H1 (cell line): Measurements from ENCODE around the gene PAFAH1B1. TPM values are rescaled to one million over a fixed set of nuclear protein-coding genes. Genes with fewer than 3 reads are reported as not detected.

ENCODE experiments used
- CTCF ChIA-PET: fragments of 300-600 bp; sonication (Branson Sonifier 250); formaldehyde crosslinking; loops from one replicate; lab custom pipeline; 2021; ENCODE audit not compliant: partially characterized antibody; lab: Charles Lee
- POLR2A ChIA-PET: fragments of 300-600 bp; sonication (Branson Sonifier 250); formaldehyde crosslinking; loops from one replicate; lab custom pipeline; 2021; ENCODE audit warnings: inconsistent platforms; ENCODE audit not compliant: partially characterized antibody; lab: Charles Lee
- DNase-seq, 2 experiments: peaks; one replicate each; pipeline versions ENCODE4 v3.0.0 to v3.0.0-alpha.2; 2010 to 2022; ENCODE audit warnings: low spot score in 2 of 2, low read depth in 1 of 2, mixed read lengths in 1 of 2
- FAIRE-seq: peaks from 2 replicates; lab custom pipeline; 2011; peaks lifted over from hg19 to GRCh38; lab: Jason Lieb, UNC
- H2AFZ ChIP-seq: 2 replicates; pipeline ENCODE4 v1.8.1; 2012; ENCODE audit warnings: low read length, inconsistent platforms
- H2AK5ac ChIP-seq: 2 replicates; pipeline ENCODE4 v1.6.1; 2013; ENCODE audit warnings: low read depth, low read length
- H2BK120ac ChIP-seq: replicated peaks from 2 replicates; pipeline ENCODE3; 2013; ENCODE audit warnings: low read depth, low read length, inconsistent platforms
- H2BK12ac ChIP-seq: 2 replicates; pipeline ENCODE4 v1.6.1; 2013; ENCODE audit warnings: low read depth, low read length
- H2BK15ac ChIP-seq: 2 replicates; pipeline ENCODE4 v1.6.1; 2013; ENCODE audit warnings: low read length
- H2BK20ac ChIP-seq: 2 replicates; pipeline ENCODE4 v1.6.1; 2013; ENCODE audit warnings: low read length
- H2BK5ac ChIP-seq: 2 replicates; pipeline ENCODE4 v1.6.1; 2013; ENCODE audit warnings: low read depth, low read length
- H3K14ac ChIP-seq: 2 replicates; pipeline ENCODE4 v1.6.1; 2013; ENCODE audit warnings: inconsistent platforms; ENCODE audit not compliant: insufficient read length
- H3K18ac ChIP-seq: 2 replicates; pipeline ENCODE4 v1.6.1; 2013; ENCODE audit warnings: low read length; ENCODE audit errors: extremely low read depth
- H3K23ac ChIP-seq: 2 replicates; pipeline ENCODE4 v1.6.1; 2013; ENCODE audit warnings: inconsistent platforms; ENCODE audit not compliant: insufficient read length
- H3K23me2 ChIP-seq: 2 replicates; pipeline ENCODE4 v1.6.1; 2013; ENCODE audit warnings: low read depth, low read length
- H3K27ac ChIP-seq: 2 replicates; pipeline ENCODE4 v1.6.1; 2011; ENCODE audit warnings: low read depth, low read length, inconsistent platforms
- H3K27me3 ChIP-seq, 4 experiments: replicated peaks in 1 of 4; 1 replicate in 1 of 4; 2 replicates in 3 of 4; pipeline versions ENCODE4 v1.6.1 to v1.8.1; 2011 to 2013; ENCODE audit warnings: low read length in 3 of 4, mild to moderate bottlenecking in 3 of 4, inconsistent platforms in 2 of 4, mixed read lengths in 2 of 4, moderate library complexity in 1 of 4; ENCODE audit not compliant: control insufficient read depth in 3 of 4, insufficient read depth in 3 of 4; ENCODE audit errors: extremely low read depth in 1 of 4
- H3K36me3 ChIP-seq, 4 experiments: 2 replicates each; pipeline versions ENCODE4 v1.6.1 to v1.8.1; 2011 to 2013; ENCODE audit warnings: mild to moderate bottlenecking in 4 of 4, low read length in 3 of 4, moderate library complexity in 2 of 4, control low read depth in 1 of 4, inconsistent platforms in 1 of 4; ENCODE audit not compliant: insufficient read depth in 4 of 4, control insufficient read depth in 2 of 4
- H3K4ac ChIP-seq: replicated peaks from 2 replicates; pipeline ENCODE3; 2013; ENCODE audit warnings: low read length, low read depth, mixed read lengths, inconsistent platforms; ENCODE audit not compliant: insufficient read length
- H3K4me1 ChIP-seq, 4 experiments: replicated peaks in 1 of 4; 1 replicate in 1 of 4; 2 replicates in 3 of 4; pipeline versions ENCODE4 v1.6.1 to v1.8.1; 2011 to 2013; ENCODE audit warnings: low read length in 3 of 4, inconsistent platforms in 2 of 4, mixed read lengths in 1 of 4; ENCODE audit not compliant: insufficient read depth in 4 of 4, control insufficient read depth in 3 of 4
- H3K4me2 ChIP-seq, 2 experiments: 2 replicates each; pipeline versions ENCODE4 v1.6.1 to v1.8.1; 2011 to 2013; ENCODE audit warnings: low read depth in 2 of 2, low read length in 2 of 2, control low read depth in 1 of 2, inconsistent platforms in 1 of 2, mild to moderate bottlenecking in 1 of 2; ENCODE audit not compliant: insufficient read depth in 1 of 2
- H3K4me3 ChIP-seq, 4 experiments: fragments of 200-600, 300-600 bp in 1 of 4; sonication (generic), shearing (Covaris generic), sonication (Bioruptor Twin) in 1 of 4; 2 replicates each; pipeline versions ENCODE4 v1.5.1 to v1.8.1; 2011 to 2016; ENCODE audit warnings: low read length in 4 of 4, low read depth in 3 of 4, control low read depth in 2 of 4, inconsistent platforms in 2 of 4, mild to moderate bottlenecking in 2 of 4, mixed read lengths in 1 of 4, moderate library complexity in 1 of 4; ENCODE audit not compliant: insufficient read depth in 2 of 4; ENCODE audit errors: extremely low read depth in 1 of 4
- H3K56ac ChIP-seq: replicated peaks from 2 replicates; pipeline ENCODE3; 2013; ENCODE audit warnings: low read depth, mild to moderate bottlenecking, mixed read lengths, low read length, inconsistent platforms; ENCODE audit not compliant: insufficient read length
- H3K79me1 ChIP-seq: 2 replicates; pipeline ENCODE4 v1.6.1; 2013; ENCODE audit warnings: low read depth, low read length, control low read depth
- H3K79me2 ChIP-seq, 2 experiments: 2 replicates each; pipeline versions ENCODE4 v1.6.1 to v1.8.1; 2012 to 2013; ENCODE audit warnings: low read length in 2 of 2, mild to moderate bottlenecking in 2 of 2, inconsistent platforms in 1 of 2; ENCODE audit not compliant: insufficient read depth in 2 of 2, control insufficient read depth in 1 of 2
- H3K9ac ChIP-seq, 4 experiments: replicated peaks in 1 of 4; 1 replicate in 1 of 4; 2 replicates in 3 of 4; pipeline versions ENCODE4 v1.6.1 to v1.8.1; 2011 to 2013; ENCODE audit warnings: low read depth in 3 of 4, low read length in 3 of 4, control low read depth in 2 of 4, mild to moderate bottlenecking in 2 of 4, moderate library complexity in 2 of 4, inconsistent platforms in 1 of 4; ENCODE audit errors: extremely low read depth in 1 of 4
- H3K9me3 ChIP-seq, 2 experiments: 2 replicates each; pipeline versions ENCODE4 v1.6.1 to v1.8.1; 2012 to 2013; ENCODE audit warnings: mild to moderate bottlenecking in 2 of 2, moderate library complexity in 2 of 2, control low read depth in 1 of 2, inconsistent platforms in 1 of 2, low read depth in 1 of 2, low read length in 1 of 2, mixed read lengths in 1 of 2; ENCODE audit not compliant: insufficient read depth in 2 of 2
- H4K20me1 ChIP-seq, 2 experiments: replicated peaks in 1 of 2; 2 replicates each; pipeline versions ENCODE3 to v1.8.1; 2011 to 2013; ENCODE audit warnings: inconsistent platforms in 2 of 2, low read length in 2 of 2, mild to moderate bottlenecking in 1 of 2; ENCODE audit not compliant: insufficient read depth in 2 of 2, control insufficient read depth in 1 of 2
- H4K5ac ChIP-seq: 2 replicates; pipeline ENCODE4 v1.6.1; 2013; ENCODE audit warnings: low read length, low read depth, mixed read lengths, inconsistent platforms; ENCODE audit not compliant: insufficient read length
- H4K8ac ChIP-seq: 2 replicates; pipeline ENCODE4 v1.8.0; 2013; ENCODE audit warnings: mild to moderate bottlenecking, moderate library complexity, low read length, inconsistent platforms; ENCODE audit not compliant: insufficient read depth; ENCODE audit errors: extremely low read depth
- H4K91ac ChIP-seq: replicated peaks from 2 replicates; pipeline ENCODE3; 2013; ENCODE audit warnings: low read length, mixed read lengths, inconsistent platforms; ENCODE audit not compliant: insufficient read length
- BRCA1 ChIP-seq: IDR thresholded peaks from 2 replicates; pipeline ENCODE4 v1.6.1; 2012; ENCODE audit warnings: low read depth, low read length, improper control_type of control experiment
- CHD1 ChIP-seq: IDR thresholded peaks from 2 replicates; pipeline ENCODE4 v1.6.1; 2012; ENCODE audit warnings: low read depth, low read length, improper control_type of control experiment
- CREB1 ChIP-seq: IDR thresholded peaks from 2 replicates; pipeline ENCODE4 v1.6.1; 2012; ENCODE audit warnings: inconsistent platforms
- EZH2 ChIP-seq: fragments of 200-600 bp; sonication (generic); IDR thresholded peaks from 2 replicates; pipeline ENCODE4 v1.7.1; 2012; ENCODE audit warnings: low read depth, mild to moderate bottlenecking, moderate library complexity, low read length, inconsistent platforms; ENCODE audit not compliant: severe bottlenecking
- FOSL1 ChIP-seq: IDR thresholded peaks from 2 replicates; pipeline ENCODE4 v1.6.1; 2011; ENCODE audit warnings: mild to moderate bottlenecking, low read depth, low read length, moderate library complexity; ENCODE audit not compliant: insufficient read depth
- JUND ChIP-seq: IDR thresholded peaks from 2 replicates; pipeline ENCODE4 v1.6.1; 2011; ENCODE audit warnings: mild to moderate bottlenecking, improper control_type of control experiment, low read length
- KDM4A ChIP-seq: IDR thresholded peaks from one replicate; pipeline ENCODE4 v1.7.1; 2012; ENCODE audit warnings: low read depth, mild to moderate bottlenecking, moderate library complexity, low read length, inconsistent platforms; ENCODE audit not compliant: severe bottlenecking
- POLR2A ChIP-seq, 2 experiments: IDR thresholded peaks; 1 replicate in 1 of 2; 2 replicates in 1 of 2; pipeline ENCODE4 v1.6.1; 2011; ENCODE audit warnings: low read depth in 2 of 2, low read length in 2 of 2, mild to moderate bottlenecking in 2 of 2; ENCODE audit errors: control extremely low read depth in 1 of 2
- RXRA ChIP-seq: IDR thresholded peaks from 2 replicates; pipeline ENCODE4 v1.6.1; 2011; ENCODE audit warnings: low read depth, mild to moderate bottlenecking, low read length, moderate library complexity; ENCODE audit not compliant: insufficient read depth
- SAP30 ChIP-seq: fragments of 300-600 bp; sonication (generic); IDR thresholded peaks from 2 replicates; pipeline ENCODE4 v1.7.1; 2012; ENCODE audit warnings: low read length, moderate library complexity, mild to moderate bottlenecking, inconsistent platforms; ENCODE audit not compliant: insufficient read depth, insufficient replicate concordance
- TAF1 ChIP-seq: IDR thresholded peaks from 2 replicates; pipeline ENCODE4 v1.6.1; 2011; ENCODE audit warnings: mild to moderate bottlenecking, low read depth, low read length
- TAF7 ChIP-seq: optimal IDR thresholded peaks from 2 replicates; pipeline ENCODE3; 2011; ENCODE audit warnings: low read depth, mild to moderate bottlenecking, inconsistent platforms, low read length, moderate library complexity, borderline replicate concordance
- WGBS, 2 experiments: shearing (Covaris generic) in 1 of 2; methylation state at CpG; one replicate each; pipeline versions ENCODE4 v1.1.6 to v1.1.7; 2013 to 2015; ENCODE audit warnings: low lambda C conversion rate in 2 of 2, mixed read lengths in 2 of 2, inconsistent platforms in 1 of 2, low coverage in 1 of 2, missing lambda C conversion rate in 1 of 2; ENCODE audit not compliant: insufficient replicate concordance in 2 of 2, insufficient coverage in 1 of 2, insufficient read length in 1 of 2; ENCODE audit errors: extremely low coverage in 1 of 2, missing lambda C conversion rate in 1 of 2; 5-methylcytosine and 5-hydroxymethylcytosine counted together
- polyA plus RNA-seq, 7 experiments: library from polyadenylated mRNA; depleted of rRNA in 3 of 7; stranded (reverse) in 5 of 7; unstranded in 2 of 7; fragments of >200 nt in 5 of 7; fragments of 200-250 nt in 2 of 7; gene quantifications; 1 replicate in 5 of 7; 2 replicates in 1 of 7; 4 replicates in 1 of 7; pipeline versions ENCODE4 v1.2.1 to v1.2.3, GENCODE V29; 2011 to 2013; ENCODE audit warnings: missing spikeins in 2 of 7, mixed read lengths in 2 of 7
- total RNA-seq: library from RNA; stranded (reverse); fragmentation: NEBNext Ultra II Directional; extraction: Animal tissue kit (Norgen Biotek cat#: 25700); gene quantifications from 2 replicates; pipeline ENCODE4 v1.2.1, GENCODE V29; 2021
- TF ChIP-seq, protein P1 (sequence below): IDR thresholded peaks from 2 replicates; pipeline ENCODE4 v1.6.1; 2012; ENCODE audit warnings: inconsistent platforms

PAFAH1B1 gene
- total and polyA plus RNA-seq, 2 of the 8 experiments (the other 6 are each of a cell fraction or from before 2014, with no cell fraction given): 42.0 to 152 TPM

DNA sequence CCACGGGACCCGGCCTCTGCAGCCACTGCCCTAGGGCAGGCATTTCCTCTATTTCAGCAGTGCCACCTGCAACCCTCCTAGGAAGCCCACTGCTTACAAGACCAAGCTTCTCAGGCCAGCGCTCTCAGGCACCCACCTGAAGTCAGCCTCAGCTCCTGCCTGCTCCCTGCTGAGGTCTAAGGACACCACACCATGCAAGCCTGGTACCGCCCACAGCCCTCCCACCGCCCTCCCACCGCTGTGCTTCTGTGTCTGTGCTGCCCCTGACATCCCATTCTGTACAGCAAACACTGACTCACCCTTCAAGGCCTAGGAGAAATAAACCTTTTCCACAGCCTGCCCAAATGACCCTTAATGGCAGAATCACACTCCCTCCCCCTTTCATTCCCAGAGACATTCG, 111.8 kb downstream of the PAFAH1B1 start:
- 89% methylated on average over 4 of the region's 7 CpGs; no CpG with 5 or more reads in 1 of the 2 experiments for WGBS, 2 experiments
- DNase-seq (no peak), FAIRE-seq (no peak)
- 0 out of 2 replicates have a peak overlapping the region, but pooled peaks have one; percentile 9 for H2BK12ac ChIP-seq
- no peak overlapping the region for H2AFZ ChIP-seq
- peaks cover 0 to 16% (median 10%) of the 10 kb centered on the region in 4 experiments; a peak in 7 of 8 replicates for H3K36me3 ChIP-seq
- no peak overlapping the region for H3K4me2 ChIP-seq
- H2BK120ac ChIP-seq: no peak overlapping the region
- H3K23me2 ChIP-seq: no peaks in the 10 kb centered on the region
- peaks cover 7 to 36% of the 10 kb centered on the region in 2 experiments for H4K20me1 ChIP-seq
- H3K79me1 ChIP-seq: peaks cover 16% of the 10 kb centered on the region
- H2BK15ac ChIP-seq: no peak overlapping the region
- H2BK5ac ChIP-seq: no peak overlapping the region
- CTCF ChIA-PET: interaction anchor here (0.6 to 5.8 kb wide), 7 partner anchors 8 to 303 kb away, joined by 3 to 62 read pairs (median 3); no protein-coding TSS in a partner anchor
- peak overlapping the region; percentile 90; the same call in 1 of the 2 replicates for H2AK5ac ChIP-seq
- H3K27me3 ChIP-seq: peaks cover 0 to 2% (median under 1%) of the 10 kb centered on the region in 4 experiments; a peak in 2 of 7 replicates
- H4K8ac ChIP-seq: peak overlapping the region; percentile 3; the same call in 1 of the 2 replicates
- H3K79me2 ChIP-seq: peaks cover 13 to 53% of the 10 kb centered on the region in 2 experiments; a peak in 3 of 4 replicates
- H3K27ac ChIP-seq: no peak overlapping the region
- 0 out of 2 replicates have a peak overlapping the region, but pooled peaks have one; percentile 32 for H3K18ac ChIP-seq
- POLR2A ChIA-PET: interaction anchor here (1.1 to 1.8 kb wide), 3 partner anchors 10 to 18 kb away, joined by 3 to 6 read pairs (median 4); no protein-coding TSS in a partner anchor
- H4K91ac ChIP-seq: no peak overlapping the region
- H3K4me3 ChIP-seq: no peak overlapping the region
- H3K23ac ChIP-seq: no peak overlapping the region
- H3K9ac ChIP-seq: no peak overlapping the region
- no peak overlapping the region for H2BK20ac ChIP-seq
- H3K56ac ChIP-seq: no peak overlapping the region
- peaks cover 4 to 21% (median 13%) of the 10 kb centered on the region in 4 experiments; a peak in 6 of 7 replicates for H3K4me1 ChIP-seq
- no peak overlapping the region for H3K4ac ChIP-seq
- no peak overlapping the region for H4K5ac ChIP-seq
- H3K9me3 ChIP-seq: no peaks in the 10 kb centered on the region
- H3K14ac ChIP-seq: no peak overlapping the region
- TF ChIP-seq BRCA1: no peak
- TF ChIP-seq POLR2A (IDR thresholded peaks at IDR 0.05; ENCODE audit: control extremely low read depth in 1 of 2, low read depth in 2 of 2, low read length in 2 of 2): no peak
- no peak for TF ChIP-seq RXRA
- TF ChIP-seq TAF7: no peak
- no peak for TF ChIP-seq SAP30
- no peak for TF ChIP-seq KDM4A
- no peak for TF ChIP-seq CHD1
- TF ChIP-seq CREB1: no peak
- no peak for TF ChIP-seq EZH2
- TF ChIP-seq JUND: no peak
- no peak for TF ChIP-seq TAF1
- no peak for TF ChIP-seq FOSL1
- TF ChIP-seq, protein P1, sequence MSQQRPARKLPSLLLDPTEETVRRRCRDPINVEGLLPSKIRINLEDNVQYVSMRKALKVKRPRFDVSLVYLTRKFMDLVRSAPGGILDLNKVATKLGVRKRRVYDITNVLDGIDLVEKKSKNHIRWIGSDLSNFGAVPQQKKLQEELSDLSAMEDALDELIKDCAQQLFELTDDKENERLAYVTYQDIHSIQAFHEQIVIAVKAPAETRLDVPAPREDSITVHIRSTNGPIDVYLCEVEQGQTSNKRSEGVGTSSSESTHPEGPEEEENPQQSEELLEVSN: no peak
